Endodermal cell (in vitro differentiated cells): ENCODE results near the gene CFHR3. TPM values are rescaled to one million over a fixed set of nuclear protein-coding genes. Genes with fewer than 3 reads are reported as not detected.
A peak's percentile ranks its signal among the peaks of the same experiment; 100 is the strongest.
"Not testable (repeated sequence)": the region's sequence is repeated elsewhere in the genome, so short reads cannot be mapped to it uniquely, and the experiment has no call there.

Experiments
- DNase-seq: peaks from one replicate; pipeline ENCODE4 v3.0.0-alpha.2; 2017
- H3K27ac ChIP-seq: 2 replicates; pipeline ENCODE4 v1.5.1; 2013; ENCODE audit warnings: mild to moderate bottlenecking, low read depth, low read length, moderate library complexity
- H3K27me3 ChIP-seq: 2 replicates; pipeline ENCODE4 v1.6.1; 2013; ENCODE audit warnings: mild to moderate bottlenecking, low read length, moderate library complexity; ENCODE audit not compliant: insufficient read depth, control insufficient read depth, poor library complexity, severe bottlenecking
- H3K36me3 ChIP-seq: 2 replicates; pipeline ENCODE4 v1.7.0; 2013; ENCODE audit warnings: mild to moderate bottlenecking, low read length, moderate library complexity; ENCODE audit not compliant: control insufficient read depth, insufficient read depth
- H3K4me1 ChIP-seq: one replicate; pipeline ENCODE4 v1.7.0; 2013; ENCODE audit warnings: low read length; ENCODE audit not compliant: control insufficient read depth, insufficient read depth
- H3K4me3 ChIP-seq: 2 replicates; pipeline ENCODE4 v1.5.1; 2013; ENCODE audit warnings: mild to moderate bottlenecking, low read length, moderate library complexity
- H3K9ac ChIP-seq: 2 replicates; pipeline ENCODE4 v1.6.1; 2013; ENCODE audit warnings: mild to moderate bottlenecking, low read length, moderate library complexity; ENCODE audit not compliant: poor library complexity, severe bottlenecking; ENCODE audit errors: extremely low read depth
- H3K9me3 ChIP-seq: 2 replicates; pipeline ENCODE4 v1.6.1; 2013; ENCODE audit warnings: mild to moderate bottlenecking, low read length, moderate library complexity; ENCODE audit not compliant: control insufficient read depth
- H3K27ac Mint-ChIP-seq: 2 replicates; pipeline ENCODE4 v1.8.0; 2020; ENCODE audit warnings: mixed read lengths
- H3K27me3 Mint-ChIP-seq: 2 replicates; pipeline ENCODE4 v1.8.0; 2021; ENCODE audit warnings: mild to moderate bottlenecking, mixed read lengths; ENCODE audit not compliant: insufficient read depth
- H3K36me3 Mint-ChIP-seq: 2 replicates; pipeline ENCODE4 v1.8.0; 2020; ENCODE audit warnings: low read depth, mixed read lengths
- H3K4me1 Mint-ChIP-seq: 2 replicates; pipeline ENCODE4 v1.8.0; 2020; ENCODE audit warnings: mixed read lengths
- H3K4me3 Mint-ChIP-seq: 2 replicates; pipeline ENCODE4 v1.8.0; 2020; ENCODE audit warnings: mild to moderate bottlenecking, moderate library complexity, mixed read lengths
- H3K9me3 Mint-ChIP-seq: 2 replicates; pipeline ENCODE4 v1.8.0; 2020; ENCODE audit warnings: mild to moderate bottlenecking, mixed read lengths
- WGBS, 2 experiments: methylation state at CpG; one replicate each; pipeline versions ENCODE4 v1.1.5 to v1.1.7; 2013; ENCODE audit warnings: missing lambda C conversion rate in 2 of 2, mixed read lengths in 1 of 2; ENCODE audit not compliant: insufficient coverage in 1 of 2, insufficient read length in 1 of 2; 5-methylcytosine and 5-hydroxymethylcytosine counted together
- total RNA-seq, 2 donors: library from RNA; stranded (reverse); fragmentation: NEBNext Ultra II Directional in 1 of 2; extraction: Animal tissue kit (Norgen Biotek cat#: 25700) in 1 of 2; gene quantifications; 2 replicates in 1 of 2; 3 replicates in 1 of 2; pipeline ENCODE4 v1.2.1, GENCODE V29; 2021
- TF ChIP-seq, protein P1 (sequence below): fragments of 200-600 bp; sonication (generic); conservative IDR thresholded peaks from 2 replicates; pipeline ENCODE4 v1.5.0; 2021; ENCODE audit warnings: antibody characterized with exemption, mild to moderate bottlenecking

Gene CFHR3
- total RNA-seq, 2 donors from 2014 or later = 1.0 TPM; not detected in 1

DNA sequence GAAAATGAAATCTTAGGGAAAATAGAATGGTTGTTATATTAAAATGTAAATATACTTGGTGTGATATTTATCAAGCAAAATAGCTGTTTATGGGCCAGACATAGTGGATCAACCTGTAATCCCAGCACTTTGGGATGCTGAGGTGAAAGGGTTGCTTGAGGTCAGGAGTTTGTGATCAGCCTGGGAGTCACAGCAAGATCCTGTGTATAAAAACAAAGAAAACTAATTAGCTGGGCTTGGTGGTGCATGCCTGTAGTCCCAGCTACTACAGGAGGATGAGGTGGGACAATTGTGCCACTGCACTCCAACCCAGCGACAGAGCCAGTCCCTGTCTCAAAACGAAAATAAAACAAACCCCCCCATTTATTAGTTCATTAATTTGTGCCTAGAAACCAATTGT, 23.3 kb downstream of the CFHR3 start:
- 83 to 85% methylated on average over 2 of the region's 2 CpGs for WGBS, 2 experiments
- H3K4me3 Mint-ChIP-seq = no peak overlapping the region
- Histone ChIP-seq H3K36me3 (no peaks in the 10 kb centered on the region), H3K4me1 (no peaks in the 10 kb centered on the region), H3K4me3 (no peak overlapping the region), H3K9me3 (no peaks in the 10 kb centered on the region), H3K27ac (no peak overlapping the region), H3K27me3 (no peaks in the 10 kb centered on the region), H3K9ac (no peak overlapping the region)
- H3K27ac Mint-ChIP-seq = no peak overlapping the region
- no peaks in the 10 kb centered on the region for H3K36me3 Mint-ChIP-seq
- peaks cover 16% of the 10 kb centered on the region for H3K9me3 Mint-ChIP-seq
- TF ChIP-seq, protein P1, sequence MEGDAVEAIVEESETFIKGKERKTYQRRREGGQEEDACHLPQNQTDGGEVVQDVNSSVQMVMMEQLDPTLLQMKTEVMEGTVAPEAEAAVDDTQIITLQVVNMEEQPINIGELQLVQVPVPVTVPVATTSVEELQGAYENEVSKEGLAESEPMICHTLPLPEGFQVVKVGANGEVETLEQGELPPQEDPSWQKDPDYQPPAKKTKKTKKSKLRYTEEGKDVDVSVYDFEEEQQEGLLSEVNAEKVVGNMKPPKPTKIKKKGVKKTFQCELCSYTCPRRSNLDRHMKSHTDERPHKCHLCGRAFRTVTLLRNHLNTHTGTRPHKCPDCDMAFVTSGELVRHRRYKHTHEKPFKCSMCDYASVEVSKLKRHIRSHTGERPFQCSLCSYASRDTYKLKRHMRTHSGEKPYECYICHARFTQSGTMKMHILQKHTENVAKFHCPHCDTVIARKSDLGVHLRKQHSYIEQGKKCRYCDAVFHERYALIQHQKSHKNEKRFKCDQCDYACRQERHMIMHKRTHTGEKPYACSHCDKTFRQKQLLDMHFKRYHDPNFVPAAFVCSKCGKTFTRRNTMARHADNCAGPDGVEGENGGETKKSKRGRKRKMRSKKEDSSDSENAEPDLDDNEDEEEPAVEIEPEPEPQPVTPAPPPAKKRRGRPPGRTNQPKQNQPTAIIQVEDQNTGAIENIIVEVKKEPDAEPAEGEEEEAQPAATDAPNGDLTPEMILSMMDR = no peak
- H3K27me3 Mint-ChIP-seq = no peaks in the 10 kb centered on the region
- H3K4me1 Mint-ChIP-seq = no peaks in the 10 kb centered on the region
- no peak for DNase-seq

DNA sequence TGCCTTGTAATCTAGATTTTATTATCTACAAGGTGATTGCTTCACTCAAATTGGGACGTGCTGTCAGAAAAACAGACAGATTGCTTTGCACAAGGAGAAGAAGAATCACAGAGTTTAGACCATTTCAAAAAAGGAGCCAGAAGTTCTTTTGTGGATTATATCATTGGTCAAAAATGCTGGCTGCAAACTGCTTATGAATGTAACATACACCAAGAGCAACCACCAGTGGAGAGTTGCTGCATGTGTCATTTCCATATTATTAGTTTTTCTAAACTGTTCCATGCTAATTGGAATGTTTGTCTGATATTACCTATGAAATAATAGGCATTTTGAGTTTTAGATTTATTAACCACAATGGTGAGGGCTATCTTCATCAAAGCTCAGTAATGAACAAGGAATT, 27.3 kb downstream of the CFHR3 start:
- not testable (repeated sequence) for H3K9me3 Mint-ChIP-seq, H3K36me3 ChIP-seq, DNase-seq, H3K27me3 Mint-ChIP-seq, H3K9me3 ChIP-seq, H3K9ac ChIP-seq, H3K4me3 ChIP-seq, H3K36me3 Mint-ChIP-seq, H3K4me3 Mint-ChIP-seq, H3K27ac ChIP-seq, H3K4me1 Mint-ChIP-seq, H3K4me1 ChIP-seq, H3K27me3 ChIP-seq, H3K27ac Mint-ChIP-seq
- WGBS, 2 experiments = 89 to 100% methylated on average over 1 of the region's 1 CpG

DNA sequence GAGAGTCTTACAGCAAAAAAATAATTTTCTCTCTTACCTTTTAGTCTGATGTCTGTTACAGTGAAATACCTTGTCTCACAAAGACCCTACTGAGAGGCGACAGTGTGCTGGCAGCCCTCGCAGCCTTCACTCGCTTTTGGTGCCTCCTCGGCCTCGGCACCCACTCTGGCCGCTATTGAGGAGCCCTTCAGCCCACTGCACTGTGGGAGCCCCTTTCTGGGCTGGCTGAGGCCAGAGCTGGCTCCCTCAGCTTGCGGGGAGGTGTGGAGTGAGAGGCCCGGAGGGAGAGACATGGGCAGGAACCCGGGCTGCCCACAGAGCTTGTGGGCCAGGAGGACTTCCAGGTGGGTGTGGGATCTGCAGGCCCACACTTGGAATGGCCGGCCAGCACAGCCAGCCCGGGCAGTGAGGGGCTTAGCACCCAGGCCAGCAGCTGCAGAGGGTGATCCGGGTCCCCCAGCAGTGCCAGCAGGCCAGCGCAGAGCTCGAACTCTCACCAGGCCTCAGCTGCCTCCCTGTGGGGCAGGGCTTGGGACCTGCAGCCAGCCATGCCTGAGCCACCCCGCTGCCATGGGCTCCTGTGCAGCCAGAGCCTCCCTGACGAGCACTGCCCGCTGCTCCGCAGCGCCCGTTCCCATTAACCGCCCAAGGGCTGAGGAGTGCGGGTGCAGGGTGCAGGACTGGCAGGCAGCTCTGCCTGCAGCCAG, 34.0 kb downstream of the CFHR3 start:
- TF ChIP-seq, protein P1 = no peak
- no peak for DNase-seq
- H3K27me3 ChIP-seq = no peaks in the 10 kb centered on the region
- no peaks in the 10 kb centered on the region for H3K4me1 ChIP-seq
- Mint-ChIP-seq H3K4me3 (no peak overlapping the region), H3K36me3 (no peaks in the 10 kb centered on the region), H3K27me3 (no peaks in the 10 kb centered on the region), H3K9me3 (no peaks in the 10 kb centered on the region), H3K4me1 (no peaks in the 10 kb centered on the region), H3K27ac (no peak overlapping the region)
- H3K4me3 ChIP-seq = no peak overlapping the region
- H3K36me3 ChIP-seq = no peaks in the 10 kb centered on the region
- 94% methylated on average over 10 to 22 of the region's 22 CpGs for WGBS, 2 experiments
- no peak overlapping the region for H3K27ac ChIP-seq
- no peak overlapping the region for H3K9ac ChIP-seq
- H3K9me3 ChIP-seq = no peaks in the 10 kb centered on the region

DNA sequence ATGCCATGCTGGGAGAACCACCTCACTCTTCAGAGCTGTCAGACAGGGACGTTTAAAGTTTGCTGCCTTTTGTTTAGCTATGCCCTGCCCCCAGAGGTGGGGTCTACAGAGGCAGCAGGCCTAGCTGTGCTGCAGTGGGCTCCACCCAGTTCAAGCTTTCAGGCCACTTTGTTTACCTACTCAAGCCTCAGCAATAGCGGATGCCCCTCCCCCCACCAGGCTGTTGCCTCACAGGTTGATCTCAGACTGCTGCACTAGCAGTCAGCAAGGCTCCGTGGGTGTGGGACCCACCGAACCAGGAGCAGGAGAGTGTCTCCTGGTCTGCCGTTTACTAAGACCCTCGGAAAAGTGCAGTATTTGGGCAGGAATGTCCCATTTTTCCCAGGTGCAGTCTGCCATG, 42.8 kb downstream of the CFHR3 start:
- not testable (repeated sequence) for H3K9me3 Mint-ChIP-seq, H3K9ac ChIP-seq, H3K27ac ChIP-seq, H3K27ac Mint-ChIP-seq, H3K9me3 ChIP-seq, H3K4me1 ChIP-seq, H3K4me3 Mint-ChIP-seq, H3K27me3 Mint-ChIP-seq, H3K27me3 ChIP-seq, H3K4me3 ChIP-seq, H3K36me3 ChIP-seq, H3K4me1 Mint-ChIP-seq, H3K36me3 Mint-ChIP-seq
- 60 to 80% methylated on average over 1 to 6 of the region's 6 CpGs for WGBS, 2 experiments
- DNase-seq = peak; percentile 56

DNA sequence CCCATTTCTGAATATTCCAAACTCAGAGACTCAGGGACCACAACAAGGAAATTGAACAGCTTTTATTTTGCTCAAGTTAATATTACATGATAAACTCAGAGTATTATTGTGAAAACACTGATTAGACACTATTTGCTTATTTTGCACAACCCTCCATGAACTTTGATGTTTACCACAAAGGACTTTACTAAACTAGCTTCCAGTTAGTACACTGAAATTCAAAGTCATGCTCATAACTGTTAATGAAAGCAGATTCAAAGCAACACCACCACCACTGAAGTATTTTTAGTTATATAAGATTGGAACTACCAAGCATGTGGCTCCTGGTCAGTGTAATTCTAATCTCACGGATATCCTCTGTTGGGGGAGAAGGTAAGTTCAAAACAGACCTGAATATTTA, 44.9 kb downstream of the CFHR3 start, which contains the start of gene CFHR1:
Gene CFHR1 (plus strand): TSS at position 201 of the 400 bp plus-strand sequence. CDS start 114 bp downstream, at position 315.
- not testable (repeated sequence) for H3K9ac ChIP-seq, H3K27ac ChIP-seq, H3K36me3 Mint-ChIP-seq, DNase-seq, H3K4me3 ChIP-seq, H3K4me1 ChIP-seq, H3K27ac Mint-ChIP-seq, H3K27me3 Mint-ChIP-seq, H3K9me3 ChIP-seq, H3K36me3 ChIP-seq, H3K27me3 ChIP-seq, H3K4me1 Mint-ChIP-seq, H3K4me3 Mint-ChIP-seq, H3K9me3 Mint-ChIP-seq
- WGBS, 2 experiments = no CpG with 5 or more reads among the region's 1 CpG
